Measurements from ENCODE around the gene SLC25A6.

SLC25A6 gene

GRCh38 chrX:1393871-1394615, 2.1 kb upstream of the SLC25A6 start:
- Histone ChIP-seq H3K27me3 (ENCODE audit: insufficient read depth, low read length) (no peaks in the 10 kb centered on the region), H3K36me3 (ENCODE audit: insufficient read depth, low read length) (peaks cover 71% of the 10 kb centered on the region), H3K27ac (ENCODE audit: low read depth, low read length, poor library complexity, severe bottlenecking) (no peak overlapping the region), H4K20me1 (ENCODE audit: insufficient read depth, low read length) (no peaks in the 10 kb centered on the region), H3K9me3 (ENCODE audit: low read length) (no peaks in the 10 kb centered on the region), H3K4me1 (ENCODE audit: insufficient read depth, low read length, severe bottlenecking) (peaks cover 38% of the 10 kb centered on the region), H3K9ac (ENCODE audit: low read length) (no peak overlapping the region; the same call in 1 of the 2 replicates), H3F3A (ENCODE audit: insufficient read depth, low read length) (no peaks in the 10 kb centered on the region), H3K9me2 (ENCODE audit: low read depth, low read length) (no peaks in the 10 kb centered on the region), H3K4me2 (ENCODE audit: low read length) (peak overlapping the region; percentile 82; the same call in 1 of the 2 replicates), H3K4me3 (ENCODE audit: low read depth, low read length, poor library complexity, severe bottlenecking) (peak overlapping the region; percentile 98), H2AFZ (ENCODE audit: low read length) (no peak overlapping the region), H3K79me2 (ENCODE audit: insufficient read depth, low read length) (peaks cover 32% of the 10 kb centered on the region)
- TF ChIP-seq, protein P1, sequence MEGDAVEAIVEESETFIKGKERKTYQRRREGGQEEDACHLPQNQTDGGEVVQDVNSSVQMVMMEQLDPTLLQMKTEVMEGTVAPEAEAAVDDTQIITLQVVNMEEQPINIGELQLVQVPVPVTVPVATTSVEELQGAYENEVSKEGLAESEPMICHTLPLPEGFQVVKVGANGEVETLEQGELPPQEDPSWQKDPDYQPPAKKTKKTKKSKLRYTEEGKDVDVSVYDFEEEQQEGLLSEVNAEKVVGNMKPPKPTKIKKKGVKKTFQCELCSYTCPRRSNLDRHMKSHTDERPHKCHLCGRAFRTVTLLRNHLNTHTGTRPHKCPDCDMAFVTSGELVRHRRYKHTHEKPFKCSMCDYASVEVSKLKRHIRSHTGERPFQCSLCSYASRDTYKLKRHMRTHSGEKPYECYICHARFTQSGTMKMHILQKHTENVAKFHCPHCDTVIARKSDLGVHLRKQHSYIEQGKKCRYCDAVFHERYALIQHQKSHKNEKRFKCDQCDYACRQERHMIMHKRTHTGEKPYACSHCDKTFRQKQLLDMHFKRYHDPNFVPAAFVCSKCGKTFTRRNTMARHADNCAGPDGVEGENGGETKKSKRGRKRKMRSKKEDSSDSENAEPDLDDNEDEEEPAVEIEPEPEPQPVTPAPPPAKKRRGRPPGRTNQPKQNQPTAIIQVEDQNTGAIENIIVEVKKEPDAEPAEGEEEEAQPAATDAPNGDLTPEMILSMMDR (IDR thresholded peaks at IDR 0.05; ENCODE audit: low read length) = no peak

DNA sequence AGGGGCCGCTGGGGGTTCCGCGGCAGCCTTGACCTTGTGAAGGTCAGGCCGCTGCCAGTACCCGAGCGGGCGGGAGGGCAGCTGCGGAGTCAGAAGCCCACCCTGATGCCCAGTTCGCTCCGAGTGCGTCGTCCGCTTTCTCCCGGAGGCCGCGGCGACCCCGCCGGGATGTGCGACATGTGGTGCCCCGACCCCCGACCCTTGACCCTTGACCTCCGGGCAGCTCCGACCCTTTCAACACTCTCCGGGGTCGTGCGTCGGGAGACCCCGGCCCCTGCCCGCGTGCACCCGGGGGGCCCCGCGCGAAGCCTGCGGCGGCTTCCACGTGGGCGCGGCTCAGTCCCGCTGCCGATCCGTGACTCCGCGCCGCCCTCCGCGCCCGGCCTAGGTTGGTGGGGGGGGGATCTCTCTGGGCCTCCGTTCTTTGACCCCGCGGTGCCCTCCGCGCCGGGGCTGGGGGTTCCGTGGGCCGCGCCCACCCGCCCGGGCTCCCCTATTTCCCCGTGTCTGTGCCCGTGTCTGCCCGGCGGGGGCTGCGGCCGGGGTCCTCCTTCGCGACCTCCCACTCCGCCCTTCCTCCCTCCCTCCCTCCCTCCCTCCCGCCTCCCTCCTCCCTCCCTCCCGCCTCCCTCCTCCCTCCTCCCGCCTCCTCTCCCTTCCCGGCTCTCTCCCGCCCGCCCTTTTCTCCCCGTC, 609 bp upstream of the SLC25A6 start:
- TF ChIP-seq EZH2 (IDR thresholded peaks at IDR 0.05; ENCODE audit: borderline replicate concordance, low read length) = no peak
- TF ChIP-seq, protein P1 (IDR thresholded peaks at IDR 0.05; ENCODE audit: low read length) = no peak
- H3K27ac ChIP-seq (ENCODE audit: low read depth, low read length, poor library complexity, severe bottlenecking) = peak overlapping the region; percentile 77
- peak overlapping the region; percentile 98 for H3K4me3 ChIP-seq (ENCODE audit: low read depth, low read length, poor library complexity, severe bottlenecking)
- H3K9me2 ChIP-seq (ENCODE audit: low read depth, low read length) = no peaks in the 10 kb centered on the region
- no peaks in the 10 kb centered on the region for H3F3A ChIP-seq (ENCODE audit: insufficient read depth, low read length)
- no peaks in the 10 kb centered on the region for H3K9me3 ChIP-seq (ENCODE audit: low read length)
- peak overlapping the region; percentile 95 for H3K9ac ChIP-seq (ENCODE audit: low read length)
- peaks cover 38% of the 10 kb centered on the region for H3K4me1 ChIP-seq (ENCODE audit: insufficient read depth, low read length, severe bottlenecking)
- no peak overlapping the region for H2AFZ ChIP-seq (ENCODE audit: low read length)
- peaks cover 32% of the 10 kb centered on the region for H3K79me2 ChIP-seq (ENCODE audit: insufficient read depth, low read length)
- peak overlapping the region; percentile 82 for H3K4me2 ChIP-seq (ENCODE audit: low read length)
- H3K27me3 ChIP-seq (ENCODE audit: insufficient read depth, low read length) = no peaks in the 10 kb centered on the region
- peaks cover 73% of the 10 kb centered on the region for H3K36me3 ChIP-seq (ENCODE audit: insufficient read depth, low read length)
- H4K20me1 ChIP-seq (ENCODE audit: insufficient read depth, low read length) = no peaks in the 10 kb centered on the region

DNA sequence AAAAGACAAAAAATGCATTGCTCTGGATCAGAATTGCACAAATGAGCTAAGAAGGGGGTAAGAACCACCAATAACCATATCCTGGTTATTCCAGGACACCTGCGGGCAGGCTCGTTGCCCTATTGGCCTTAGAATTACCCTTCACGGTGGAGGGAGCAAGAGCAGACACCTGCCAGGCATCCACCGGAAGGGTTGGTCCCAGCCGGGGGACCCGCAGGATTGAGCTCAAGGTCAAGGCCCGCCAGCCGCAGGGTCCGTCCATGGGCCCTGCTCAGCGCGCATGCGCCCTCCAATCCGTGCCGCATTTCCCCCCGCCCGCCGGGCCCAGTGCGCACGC, 575 bp downstream of the SLC25A6 start:
- Histone ChIP-seq H3K4me1 (ENCODE audit: insufficient read depth, low read length, severe bottlenecking) (peaks cover 38% of the 10 kb centered on the region), H3K27me3 (ENCODE audit: insufficient read depth, low read length) (no peaks in the 10 kb centered on the region), H3K79me2 (ENCODE audit: insufficient read depth, low read length) (peaks cover 32% of the 10 kb centered on the region), H2AFZ (ENCODE audit: low read length) (no peak overlapping the region), H3K4me3 (ENCODE audit: low read depth, low read length, poor library complexity, severe bottlenecking) (peak overlapping the region; percentile 98), H3K36me3 (ENCODE audit: insufficient read depth, low read length) (peaks cover 73% of the 10 kb centered on the region), H3K27ac (ENCODE audit: low read depth, low read length, poor library complexity, severe bottlenecking) (peak overlapping the region; percentile 43), H3K9me2 (ENCODE audit: low read depth, low read length) (no peaks in the 10 kb centered on the region), H3K4me2 (ENCODE audit: low read length) (peak overlapping the region; percentile 93), H4K20me1 (ENCODE audit: insufficient read depth, low read length) (no peaks in the 10 kb centered on the region), H3K9ac (ENCODE audit: low read length) (peak overlapping the region; percentile 98), H3F3A (ENCODE audit: insufficient read depth, low read length) (no peaks in the 10 kb centered on the region), H3K9me3 (ENCODE audit: low read length) (no peaks in the 10 kb centered on the region)
- TF ChIP-seq, protein P1 (IDR thresholded peaks at IDR 0.05; ENCODE audit: low read length) = no peak
- no peak for TF ChIP-seq EZH2 (IDR thresholded peaks at IDR 0.05; ENCODE audit: borderline replicate concordance, low read length)

Data from OCI-LY1 (cell line).